Measurements from ENCODE around the gene SEL1L3. TPM values are rescaled to one million over a fixed set of nuclear protein-coding genes. Genes with fewer than 3 reads are reported as not detected.
"Not testable (repeated sequence)": the region's sequence is repeated elsewhere in the genome, so short reads cannot be mapped to it uniquely, and the experiment has no call there.

The SEL1L3 gene
- total RNA-seq, 1 donor from 2014 or later, result 3.2 TPM

GRCh38 chr4:25870081-25870480 is 7.3 kb upstream of the SEL1L3 start:
- Histone ChIP-seq H3K4me1 (peaks cover 8% of the 10 kb centered on the region), H3K9me3 (replicated peaks) (no peaks in the 10 kb centered on the region), H3K4me3 (no peak overlapping the region), H3K27ac (replicated peaks) (no peak overlapping the region), H3K27me3 (ENCODE audit: low read depth) (no peaks in the 10 kb centered on the region), H3K36me3 (no peaks in the 10 kb centered on the region)
- no peak for DNase-seq
- intact Hi-C loops (cut with micrococcal nuclease), result no loop called here
- TF ChIP-seq CTCF (IDR thresholded peaks at IDR 0.05; ENCODE audit: borderline replicate concordance), result no peak

GRCh38 chr4:25867781-25868294 is 5.0 kb upstream of the SEL1L3 start:
- no peak for DNase-seq
- Histone ChIP-seq H3K27me3 (ENCODE audit: low read depth) (no peaks in the 10 kb centered on the region), H3K36me3 (no peaks in the 10 kb centered on the region), H3K27ac (replicated peaks) (no peak overlapping the region), H3K9me3 (replicated peaks) (no peaks in the 10 kb centered on the region), H3K4me1 (peaks cover 20% of the 10 kb centered on the region), H3K4me3 (no peak overlapping the region)
- TF ChIP-seq CTCF (IDR thresholded peaks at IDR 0.05; ENCODE audit: borderline replicate concordance), result no peak
- intact Hi-C loops (cut with micrococcal nuclease), result no loop called here

GRCh38 chr4:25866401-25866800 is 3.6 kb upstream of the SEL1L3 start:
- H3K4me1 ChIP-seq, result peaks cover 32% of the 10 kb centered on the region
- DNase-seq; H3K27ac ChIP-seq (replicated peaks); intact Hi-C loops (cut with micrococcal nuclease); H3K27me3 ChIP-seq (ENCODE audit: low read depth); H3K4me3 ChIP-seq; H3K36me3 ChIP-seq; H3K9me3 ChIP-seq (replicated peaks): not testable (repeated sequence)

GRCh38 chr4:25865586-25865985 is 2.8 kb upstream of the SEL1L3 start:
- no peak overlapping the region for H3K27ac ChIP-seq (replicated peaks)
- DNase-seq, result no peak
- no peaks in the 10 kb centered on the region for H3K27me3 ChIP-seq (ENCODE audit: low read depth)
- intact Hi-C loops (cut with micrococcal nuclease), result no loop called here
- H3K4me1 ChIP-seq, result peaks cover 40% of the 10 kb centered on the region
- no peak overlapping the region for H3K4me3 ChIP-seq
- H3K36me3 ChIP-seq, result no peaks in the 10 kb centered on the region
- no peak for TF ChIP-seq CTCF (IDR thresholded peaks at IDR 0.05; ENCODE audit: borderline replicate concordance)
- no peaks in the 10 kb centered on the region for H3K9me3 ChIP-seq (replicated peaks)

- Histone ChIP-seq H3K36me3 (no peaks in the 10 kb centered on the region), H3K27me3 (ENCODE audit: low read depth) (no peaks in the 10 kb centered on the region), H3K4me1 (peaks cover 54% of the 10 kb centered on the region), H3K4me3 (no peak overlapping the region), H3K9me3 (replicated peaks) (no peaks in the 10 kb centered on the region), H3K27ac (replicated peaks) (no peak overlapping the region)
- TF ChIP-seq CTCF (IDR thresholded peaks at IDR 0.05; ENCODE audit: borderline replicate concordance), result no peak
- no peak for DNase-seq
- intact Hi-C loops (cut with micrococcal nuclease), result no loop called here
Measured at GRCh38 chr4:25863831-25864418, 1.1 kb upstream of the SEL1L3 start.

GRCh38 chr4:25863347-25863784 is 578 bp upstream of the SEL1L3 start:
- peaks cover 54% of the 10 kb centered on the region for H3K4me1 ChIP-seq
- H3K27ac ChIP-seq (replicated peaks), result no peak overlapping the region
- intact Hi-C loops (cut with micrococcal nuclease), result no loop called here

More at GRCh38 chr4:25863347-25863784, 578 bp upstream of the SEL1L3 start:
- H3K4me3 ChIP-seq, result peak overlapping the region; percentile 88
- DNase-seq, result no peak
- H3K9me3 ChIP-seq (replicated peaks), result no peaks in the 10 kb centered on the region
- H3K36me3 ChIP-seq, result no peaks in the 10 kb centered on the region
- H3K27me3 ChIP-seq (ENCODE audit: low read depth), result no peaks in the 10 kb centered on the region
- TF ChIP-seq CTCF (IDR thresholded peaks at IDR 0.05; ENCODE audit: borderline replicate concordance), result peak; percentile 12
